Lung microvascular endothelial cell (primary cell): ENCODE data around the gene CASK. TPM values are rescaled to one million over a fixed set of nuclear protein-coding genes. Genes with fewer than 3 reads are reported as not detected.
"Not testable (repeated sequence)": the region's sequence is repeated elsewhere in the genome, so short reads cannot be mapped to it uniquely, and the experiment has no call there.

Experiments used
- DNase-seq, 2 donors: peaks; one replicate each; pipeline versions ENCODE4 v3.0.0 to v3.0.0-alpha.2; 2010; ENCODE audit warnings: low read depth in 2 of 2
- total RNA-seq: library from RNA; depleted of rRNA; stranded (reverse); fragments of >200 nt; gene quantifications from 2 replicates; pipeline ENCODE4 v1.2.1, GENCODE V29; 2014

Gene CASK
- total RNA-seq, 1 donor from 2014 or later = 47.8 TPM

DNA sequence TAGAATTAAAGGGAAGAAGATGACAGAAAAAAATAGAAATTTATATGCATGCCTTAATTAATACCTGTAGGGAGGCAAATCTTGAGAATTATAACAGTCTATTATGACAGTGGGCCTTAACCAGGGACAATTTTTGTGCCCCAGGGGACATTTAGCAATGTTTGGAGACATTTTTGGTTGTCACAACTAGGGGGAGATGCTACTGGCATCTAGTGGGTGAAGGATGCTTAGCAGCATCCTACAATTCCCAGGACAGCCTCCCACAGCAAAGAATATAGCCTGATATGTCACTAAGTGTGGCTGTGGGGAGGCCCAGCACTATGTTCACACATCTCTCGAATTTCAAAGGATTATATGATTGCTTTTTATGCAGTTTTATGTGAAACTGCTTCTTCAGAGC, 188.8 kb downstream of the CASK start:
- DNase-seq = peak; percentile 26 to 45

GRCh38 chrX:41733939-41734338, 189.4 kb downstream of the CASK start:
- DNase-seq = no peak

- DNase-seq = no peak
Observed at GRCh38 chrX:41732260-41732659, 191.1 kb downstream of the CASK start.

- no peak for DNase-seq
Observed at GRCh38 chrX:41730081-41730480, 193.3 kb downstream of the CASK start.

GRCh38 chrX:41728125-41728524, 195.2 kb downstream of the CASK start:
- DNase-seq = no peak

- DNase-seq = no peak
Observed at GRCh38 chrX:41723826-41724225, 199.5 kb downstream of the CASK start, which contains the start of gene GPR82. Gene GPR82, plus strand, starts transcription at chrX:41724181. Its CDS starts 2,846 bp downstream, at chrX:41727027.

- DNase-seq = no peak
Observed at GRCh38 chrX:41722816-41723618, 200.3 kb downstream of the CASK start.

- DNase-seq = no peak
Observed at GRCh38 chrX:41722214-41722613, 201.1 kb downstream of the CASK start.

DNA sequence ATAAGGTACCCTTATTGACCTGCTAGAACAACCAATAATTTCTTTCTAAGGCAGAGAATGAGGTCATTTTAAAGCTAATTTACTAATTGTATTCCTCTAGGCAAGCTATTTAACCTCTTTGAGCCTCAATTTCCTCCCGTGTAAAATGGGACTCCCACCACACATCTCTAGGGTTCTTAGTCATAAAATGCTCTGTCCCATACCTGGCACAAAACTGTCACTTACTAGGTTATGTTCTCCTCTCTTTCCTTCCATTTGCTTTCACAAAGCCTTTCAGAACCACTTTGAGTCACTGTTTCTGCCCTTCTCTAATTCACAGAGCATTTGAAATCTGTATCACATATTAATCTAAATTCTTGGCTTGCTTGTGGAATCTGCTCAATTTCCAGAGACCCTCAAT, 201.8 kb downstream of the CASK start:
- DNase-seq = no peak

DNA sequence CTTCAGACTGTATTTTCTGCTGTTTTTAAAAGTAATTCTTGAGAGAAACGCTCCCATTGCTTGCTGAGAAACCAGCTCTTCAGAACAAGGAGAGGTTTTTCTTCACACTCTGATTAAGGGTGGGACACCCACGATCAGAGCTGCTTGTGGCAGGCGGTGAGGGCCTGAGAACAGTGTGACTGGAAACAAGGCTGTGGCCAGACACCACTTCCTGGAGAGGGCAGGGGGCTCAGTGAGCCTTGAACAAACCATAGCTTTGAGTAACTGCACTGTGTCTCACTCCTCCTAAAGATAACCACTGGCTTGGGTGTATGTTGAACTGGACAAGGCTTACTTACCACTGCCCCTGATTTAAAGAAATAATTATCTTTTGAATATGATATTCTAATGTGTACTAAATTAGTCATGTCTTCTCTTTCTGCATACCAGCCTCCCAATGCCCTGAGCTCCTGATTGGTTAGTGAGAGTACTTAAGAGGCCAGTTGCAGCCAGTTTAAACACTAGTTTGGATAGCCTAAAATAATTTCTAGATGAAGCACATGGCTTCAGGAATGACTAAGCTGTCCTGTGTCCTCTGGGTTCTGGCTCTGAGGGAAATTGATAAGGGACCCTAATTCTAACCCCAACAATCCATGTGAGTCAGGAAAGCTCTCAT, 203.1 kb downstream of the CASK start:
- no peak for DNase-seq

GRCh38 chrX:41719610-41720009, 203.7 kb downstream of the CASK start:
- not testable (repeated sequence) for DNase-seq

DNA sequence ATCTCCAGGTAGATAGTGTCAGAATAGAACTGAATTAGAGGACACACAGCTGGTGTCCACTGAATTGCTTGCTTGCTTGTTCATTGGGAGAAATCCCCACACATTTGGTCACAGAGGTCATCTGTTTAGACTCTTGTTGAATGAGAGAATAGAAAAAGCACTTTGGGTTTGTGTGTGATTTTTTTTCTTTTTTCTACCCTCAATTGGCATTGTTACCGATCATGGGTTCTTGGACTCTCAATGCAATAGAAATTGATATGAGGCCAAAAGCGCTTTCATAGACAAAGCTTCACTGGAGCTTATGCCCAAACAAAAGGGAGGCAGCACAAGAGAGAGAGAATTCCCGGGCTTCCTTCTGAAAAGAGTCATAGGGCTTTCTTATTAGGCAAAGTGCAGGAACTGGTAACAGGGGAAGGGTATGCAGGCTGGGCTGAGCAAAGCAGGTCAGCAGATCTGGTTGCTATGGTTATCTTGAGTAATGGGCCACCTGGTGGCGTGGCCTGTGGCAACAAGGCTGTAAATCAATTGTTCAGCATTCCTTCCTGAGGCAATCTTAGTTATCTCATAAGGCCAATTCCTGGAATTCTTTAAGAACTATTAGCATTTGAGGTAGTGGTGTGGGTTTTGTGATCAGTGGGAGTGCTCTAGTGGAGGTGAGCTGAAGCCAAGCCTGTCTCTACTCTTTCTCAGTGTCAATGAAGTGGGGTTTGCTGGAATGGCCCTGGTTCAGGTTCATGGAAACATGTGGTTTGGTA, 204.7 kb downstream of the CASK start:
- DNase-seq = no peak

DNA sequence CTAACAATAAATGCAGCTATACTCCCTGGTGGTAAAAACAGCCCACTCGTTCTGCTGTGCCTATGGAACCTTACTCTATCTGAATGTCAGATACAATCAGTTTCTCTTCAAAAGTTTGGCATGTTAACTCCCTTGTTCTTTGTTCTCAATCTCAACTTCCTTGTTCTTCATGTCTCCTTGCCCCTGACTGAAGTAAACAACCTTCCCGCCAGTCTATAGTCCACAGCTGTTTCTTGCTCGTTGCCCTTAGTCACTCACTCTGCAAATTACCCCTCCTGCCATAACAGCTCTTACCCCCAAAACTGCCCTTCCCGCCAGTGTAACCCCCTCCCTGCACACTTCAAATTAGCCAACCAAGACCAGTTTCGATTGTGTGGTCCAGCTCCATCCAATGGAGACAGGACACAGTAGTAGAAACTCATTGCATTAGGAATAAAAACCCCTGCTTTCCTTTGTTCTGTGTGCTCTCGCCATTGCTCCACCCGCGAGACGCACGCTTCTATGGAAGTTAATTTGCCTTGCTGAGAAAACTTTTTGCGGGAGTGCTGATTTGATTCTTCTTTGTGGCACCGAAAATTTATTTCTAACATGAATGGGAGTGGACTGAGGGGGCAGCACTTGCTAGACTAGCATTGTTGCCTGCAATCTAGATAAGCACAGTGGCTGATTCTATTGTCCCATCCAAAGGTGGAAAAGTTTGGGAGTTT, 206.4 kb downstream of the CASK start:
- DNase-seq = no peak

DNA sequence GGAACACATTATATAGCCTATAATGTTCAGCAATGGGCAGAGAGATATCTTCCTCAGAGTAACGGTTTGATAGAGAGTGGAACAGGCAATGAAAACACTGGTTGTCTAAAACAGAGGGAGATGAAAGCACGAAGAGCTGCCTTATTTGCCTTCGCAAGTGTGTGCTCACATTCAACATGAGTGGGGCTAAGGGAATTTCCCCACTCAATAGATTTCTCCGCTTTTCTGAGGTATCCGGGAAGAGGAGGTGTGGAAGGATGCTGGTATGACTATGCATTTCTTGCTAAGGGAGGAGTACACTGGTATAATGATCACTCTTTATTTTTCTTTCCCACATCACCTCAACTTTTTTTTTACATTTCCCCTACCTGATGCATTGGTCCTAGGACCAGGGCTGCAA, 207.1 kb downstream of the CASK start:
- no peak for DNase-seq

DNA sequence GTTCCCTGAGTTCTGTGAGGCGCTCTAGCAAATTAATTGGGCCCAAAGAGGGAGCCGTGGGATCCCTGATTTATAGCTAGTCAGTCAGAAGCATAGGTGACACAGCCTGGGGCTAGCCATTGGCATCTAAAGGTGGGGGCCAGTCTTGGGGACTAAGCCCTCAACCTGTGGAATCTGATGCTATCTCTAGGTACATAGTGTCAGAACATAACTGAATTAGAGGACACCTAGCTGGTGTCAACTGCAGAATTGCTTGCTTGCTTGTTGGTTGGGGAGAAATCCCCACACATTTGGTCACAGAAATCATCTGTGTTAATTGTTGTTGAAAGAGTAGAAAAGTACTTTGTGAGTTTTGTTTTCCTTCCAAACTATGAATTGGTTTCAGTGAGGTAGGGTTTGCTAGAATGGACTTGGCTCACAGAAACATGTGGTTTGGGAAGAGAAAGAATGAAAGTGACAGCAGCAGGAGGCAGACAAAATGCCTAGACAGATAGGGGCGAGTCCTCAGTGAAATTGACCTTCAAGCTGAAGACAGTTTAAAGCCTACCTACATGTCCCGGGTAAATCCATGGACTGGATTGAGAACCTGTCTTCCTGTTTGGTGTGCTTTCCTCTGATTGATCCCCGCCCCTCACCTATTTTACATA, 212.2 kb downstream of the CASK start:
- DNase-seq = no peak

DNA sequence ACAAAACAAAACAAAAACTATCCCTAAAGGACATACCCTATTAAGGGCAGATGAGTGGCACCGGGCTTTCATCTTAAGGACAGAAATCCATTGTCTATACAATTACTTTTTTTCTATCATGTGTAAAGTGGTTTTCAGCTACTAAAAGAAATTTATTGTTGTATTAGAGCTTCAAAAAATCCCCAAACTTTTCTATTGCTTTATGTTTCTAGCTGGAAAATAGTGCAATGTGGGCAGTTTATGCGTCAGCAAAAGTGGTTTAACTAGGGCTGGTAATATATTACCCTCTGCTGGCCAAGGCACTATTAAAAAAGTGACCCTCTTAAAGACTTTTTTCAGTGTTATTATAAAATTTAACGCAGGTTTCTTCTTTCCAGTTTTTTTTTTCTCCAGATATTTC, 214.9 kb downstream of the CASK start:
- no peak for DNase-seq

DNA sequence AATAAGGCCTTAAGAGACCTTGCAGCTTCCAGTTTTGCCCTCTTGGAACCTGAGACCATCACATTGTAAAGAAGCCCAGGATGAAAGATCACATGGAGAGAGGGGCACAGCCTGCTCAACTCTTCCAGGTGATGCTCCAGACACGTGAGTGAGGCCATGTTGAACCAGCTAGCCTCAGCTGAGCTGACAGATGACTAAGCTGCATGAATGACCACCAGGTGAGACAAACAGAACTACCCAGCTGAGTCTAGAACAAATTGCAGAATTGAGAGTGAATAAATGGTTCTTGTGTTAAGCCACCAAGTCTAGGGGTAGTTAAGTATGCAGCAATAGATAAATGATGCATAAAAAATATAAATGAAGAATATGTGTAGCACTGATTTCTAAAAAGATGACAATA, 216.1 kb downstream of the CASK start:
- no peak for DNase-seq

DNA sequence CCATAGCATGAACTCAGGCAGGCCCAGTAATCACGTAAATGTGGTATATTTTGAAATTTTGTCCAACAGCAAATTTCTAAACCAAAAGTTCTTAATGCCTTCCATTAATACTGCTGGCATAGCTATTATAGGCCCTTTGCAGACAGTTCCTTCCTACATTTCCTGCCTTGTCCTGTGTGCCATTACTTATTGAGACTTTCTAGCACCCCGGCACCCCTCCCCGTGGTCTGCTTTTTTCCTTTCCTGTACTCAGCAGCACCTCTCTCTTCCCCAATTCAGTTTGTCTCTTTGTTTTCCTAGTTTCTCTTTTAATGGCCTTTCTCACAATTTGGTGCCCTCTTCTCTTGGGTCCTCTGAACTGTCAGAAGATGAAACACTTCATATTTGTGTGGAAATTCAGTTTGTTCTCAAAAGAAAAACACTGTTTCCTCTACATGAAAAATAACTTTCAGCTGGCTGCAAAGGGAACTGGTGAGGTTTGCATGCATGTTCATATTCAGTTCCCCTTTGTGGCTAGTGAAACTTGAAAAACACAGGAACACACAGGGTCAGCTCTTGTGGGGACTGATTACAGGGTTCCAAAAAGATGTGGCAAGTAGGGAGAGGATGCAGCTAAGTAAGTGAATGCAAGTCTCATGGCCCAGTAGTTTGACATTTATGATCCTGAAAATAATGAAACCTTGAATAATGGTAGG, 217.5 kb downstream of the CASK start:
- DNase-seq = peak in 1 of 2 donors; percentile 2

GRCh38 chrX:41705042-41705441, 218.3 kb downstream of the CASK start:
- DNase-seq = no peak

GRCh38 chrX:41703574-41704029, 219.8 kb downstream of the CASK start:
- no peak for DNase-seq
